ENCODE results near the gene SASH3. TPM values are rescaled to one million over a fixed set of nuclear protein-coding genes. Genes with fewer than 3 reads are reported as not detected.

SASH3 gene
- total RNA-seq, 1 experiment from 2014 or later: not detected

DNA sequence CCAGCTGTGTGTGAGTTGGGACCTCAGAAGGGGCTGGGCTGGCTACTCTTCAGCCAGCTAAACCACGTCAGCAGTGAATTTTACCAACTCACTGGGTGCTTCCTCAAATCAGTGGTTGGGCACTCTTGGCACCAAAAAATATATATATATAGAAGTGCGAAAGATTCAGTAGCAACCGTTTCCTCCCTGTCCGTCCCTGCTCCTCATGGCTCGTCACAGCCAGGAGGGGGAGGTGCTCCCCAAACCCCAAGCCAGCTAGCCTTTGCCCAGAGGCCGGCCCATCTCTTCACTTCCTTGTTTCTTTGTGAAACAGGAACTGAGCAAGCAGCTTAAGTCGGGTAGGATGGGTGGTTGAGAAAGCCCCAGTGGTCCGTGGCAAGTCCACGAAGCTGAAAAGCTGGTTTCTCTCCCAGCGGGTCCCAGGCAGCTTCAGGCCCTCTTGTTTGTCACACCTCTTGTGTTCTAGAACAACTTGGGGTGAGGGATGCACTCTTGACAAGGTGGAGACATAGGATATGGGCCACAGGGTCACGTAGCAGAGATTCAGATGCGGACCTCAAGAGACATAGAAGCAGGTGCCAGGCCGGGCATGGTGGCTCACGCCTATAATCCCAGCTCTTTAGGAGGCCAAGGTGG, 6.8 kb upstream of the SASH3 start:
- Histone ChIP-seq H3K4me3 (ENCODE audit: low read depth, low read length, poor library complexity, severe bottlenecking) (no peak overlapping the region), H3K27ac (ENCODE audit: low read depth, low read length, poor library complexity, severe bottlenecking) (no peak overlapping the region), H3K27me3 (replicated peaks; ENCODE audit: insufficient read depth, low read depth, low read length, poor library complexity) (no peaks in the 10 kb centered on the region), H3K9me3 (ENCODE audit: low read depth, low read length, poor library complexity, severe bottlenecking) (no peaks in the 10 kb centered on the region), H3K4me1 (ENCODE audit: insufficient read depth, low read length, poor library complexity, severe bottlenecking) (no peaks in the 10 kb centered on the region), H3K36me3 (ENCODE audit: insufficient read depth, low read length, poor library complexity, severe bottlenecking) (no peaks in the 10 kb centered on the region)
- DNase-seq (ENCODE audit: low spot score): no peak
- ChIA-PET POLR2A (ENCODE audit: low non-redundant PET) (no interaction called here), CTCF (no interaction called here)
- BruUV-seq (replicated peaks): no TSS peak
- TF ChIP-seq EZH2 (IDR thresholded peaks at IDR 0.05; ENCODE audit: borderline replicate concordance, low read depth, low read length, poor library complexity, severe bottlenecking): no peak
- TF ChIP-seq, protein P1, sequence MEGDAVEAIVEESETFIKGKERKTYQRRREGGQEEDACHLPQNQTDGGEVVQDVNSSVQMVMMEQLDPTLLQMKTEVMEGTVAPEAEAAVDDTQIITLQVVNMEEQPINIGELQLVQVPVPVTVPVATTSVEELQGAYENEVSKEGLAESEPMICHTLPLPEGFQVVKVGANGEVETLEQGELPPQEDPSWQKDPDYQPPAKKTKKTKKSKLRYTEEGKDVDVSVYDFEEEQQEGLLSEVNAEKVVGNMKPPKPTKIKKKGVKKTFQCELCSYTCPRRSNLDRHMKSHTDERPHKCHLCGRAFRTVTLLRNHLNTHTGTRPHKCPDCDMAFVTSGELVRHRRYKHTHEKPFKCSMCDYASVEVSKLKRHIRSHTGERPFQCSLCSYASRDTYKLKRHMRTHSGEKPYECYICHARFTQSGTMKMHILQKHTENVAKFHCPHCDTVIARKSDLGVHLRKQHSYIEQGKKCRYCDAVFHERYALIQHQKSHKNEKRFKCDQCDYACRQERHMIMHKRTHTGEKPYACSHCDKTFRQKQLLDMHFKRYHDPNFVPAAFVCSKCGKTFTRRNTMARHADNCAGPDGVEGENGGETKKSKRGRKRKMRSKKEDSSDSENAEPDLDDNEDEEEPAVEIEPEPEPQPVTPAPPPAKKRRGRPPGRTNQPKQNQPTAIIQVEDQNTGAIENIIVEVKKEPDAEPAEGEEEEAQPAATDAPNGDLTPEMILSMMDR (conservative IDR thresholded peaks at IDR 0.05; ENCODE audit: low read depth, low read length): no peak
- intact Hi-C loops (cut with micrococcal nuclease; ENCODE audit: unreplicated experiment): no loop called here

DNA sequence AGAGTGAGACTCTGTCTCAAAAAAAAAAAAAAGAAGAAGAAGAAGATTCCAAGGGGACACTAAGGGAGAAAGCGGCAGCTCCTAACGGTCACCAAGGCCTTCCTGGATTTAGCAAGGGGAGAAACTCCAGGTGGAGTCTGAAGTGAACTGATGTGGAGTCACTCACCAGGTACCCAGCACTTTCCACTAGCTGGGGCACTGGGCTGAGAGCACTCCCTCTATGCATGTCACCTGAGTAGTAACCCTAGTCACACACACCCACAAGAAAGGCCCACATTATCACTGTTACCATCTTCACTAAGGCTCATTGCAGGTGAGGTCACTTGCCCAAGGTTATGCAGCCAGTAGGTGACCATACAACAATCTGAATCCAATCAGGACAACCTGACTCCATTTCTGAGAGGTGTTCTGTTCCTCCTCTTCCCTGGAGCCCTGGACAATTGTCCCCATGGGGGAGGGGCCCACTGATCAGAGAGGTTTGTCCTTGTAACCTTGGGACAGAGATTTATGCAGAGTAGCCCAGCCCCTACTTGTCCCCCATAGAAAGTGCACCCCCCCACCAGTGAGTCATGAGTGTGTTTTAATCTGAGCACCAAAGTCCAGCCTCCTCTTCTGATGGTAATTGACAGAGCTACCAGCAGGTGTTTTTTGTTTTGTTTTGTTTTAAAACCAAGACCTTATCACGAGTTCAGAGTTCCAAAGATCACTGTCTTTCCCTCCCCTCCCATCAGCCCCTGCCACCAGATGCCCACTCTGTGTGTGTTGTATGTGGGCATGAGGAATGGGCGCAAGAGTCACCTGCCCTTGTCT, 5.9 kb upstream of the SASH3 start:
- CTCF ChIA-PET: no interaction called here
- intact Hi-C loops (cut with micrococcal nuclease; ENCODE audit: unreplicated experiment): no loop called here
- Histone ChIP-seq H3K27ac (ENCODE audit: low read depth, low read length, poor library complexity, severe bottlenecking) (no peak overlapping the region), H3K27me3 (replicated peaks; ENCODE audit: insufficient read depth, low read depth, low read length, poor library complexity) (no peaks in the 10 kb centered on the region), H3K36me3 (ENCODE audit: insufficient read depth, low read length, poor library complexity, severe bottlenecking) (no peaks in the 10 kb centered on the region), H3K4me3 (ENCODE audit: low read depth, low read length, poor library complexity, severe bottlenecking) (no peak overlapping the region), H3K4me1 (ENCODE audit: insufficient read depth, low read length, poor library complexity, severe bottlenecking) (no peaks in the 10 kb centered on the region), H3K9me3 (ENCODE audit: low read depth, low read length, poor library complexity, severe bottlenecking) (no peaks in the 10 kb centered on the region)
- no peak for DNase-seq (ENCODE audit: low spot score)
- POLR2A ChIA-PET (ENCODE audit: low non-redundant PET): no interaction called here
- TF ChIP-seq, protein P1 (conservative IDR thresholded peaks at IDR 0.05; ENCODE audit: low read depth, low read length): no peak
- no peak for TF ChIP-seq EZH2 (IDR thresholded peaks at IDR 0.05; ENCODE audit: borderline replicate concordance, low read depth, low read length, poor library complexity, severe bottlenecking)
- BruUV-seq (replicated peaks): no TSS peak

DNA sequence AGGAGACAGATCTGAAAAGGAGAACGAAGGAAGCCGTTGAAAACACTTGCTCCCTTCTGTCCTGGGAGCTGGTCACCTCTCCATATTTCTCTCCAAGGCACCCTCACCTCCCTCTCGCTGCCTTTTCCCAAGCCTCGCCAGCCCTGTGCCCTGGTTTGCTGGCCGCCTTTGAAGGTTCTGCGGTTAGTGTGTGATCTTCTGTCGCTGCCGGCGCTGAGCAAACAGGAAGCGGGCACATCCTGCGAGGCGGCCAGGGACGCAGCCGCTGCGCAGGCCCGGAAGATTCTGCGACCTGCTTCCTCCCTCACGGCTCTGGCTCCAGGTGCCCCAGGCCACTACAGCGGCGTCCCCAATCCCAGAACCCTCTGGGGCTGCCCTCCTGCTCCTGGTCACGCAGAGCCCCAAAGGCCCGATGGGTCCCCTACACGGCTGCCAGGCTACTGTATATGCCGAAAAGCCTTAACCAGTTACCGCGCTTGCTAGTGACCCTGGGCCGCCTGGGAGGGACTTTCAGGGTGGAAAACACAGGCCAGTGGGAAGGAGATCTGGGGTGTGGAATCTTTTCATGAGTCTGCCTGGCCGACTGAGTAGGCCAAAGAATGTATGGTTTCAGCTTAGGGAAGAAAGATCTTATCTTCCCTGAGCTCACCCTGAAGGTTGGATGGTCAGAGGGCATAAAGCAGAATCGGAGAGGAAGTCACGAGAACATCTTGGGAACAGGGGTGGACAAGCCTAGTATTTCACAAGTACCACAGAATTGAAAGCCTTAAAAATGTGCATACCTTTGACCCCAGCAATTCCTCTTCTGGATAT, 2.3 kb upstream of the SASH3 start:
- no peaks in the 10 kb centered on the region for H3K4me1 ChIP-seq (ENCODE audit: insufficient read depth, low read length, poor library complexity, severe bottlenecking)
- no peak overlapping the region for H3K4me3 ChIP-seq (ENCODE audit: low read depth, low read length, poor library complexity, severe bottlenecking)
- POLR2A ChIA-PET (ENCODE audit: low non-redundant PET): no interaction called here
- CTCF ChIA-PET: no interaction called here
- no peaks in the 10 kb centered on the region for H3K27me3 ChIP-seq (replicated peaks; ENCODE audit: insufficient read depth, low read depth, low read length, poor library complexity)
- intact Hi-C loops (cut with micrococcal nuclease; ENCODE audit: unreplicated experiment): no loop called here
- no peak for DNase-seq (ENCODE audit: low spot score)
- no TSS peak for BruUV-seq (replicated peaks)
- TF ChIP-seq, protein P1 (conservative IDR thresholded peaks at IDR 0.05; ENCODE audit: low read depth, low read length): no peak
- TF ChIP-seq EZH2 (IDR thresholded peaks at IDR 0.05; ENCODE audit: borderline replicate concordance, low read depth, low read length, poor library complexity, severe bottlenecking): no peak
- H3K9me3 ChIP-seq (ENCODE audit: low read depth, low read length, poor library complexity, severe bottlenecking): no peaks in the 10 kb centered on the region
- no peaks in the 10 kb centered on the region for H3K36me3 ChIP-seq (ENCODE audit: insufficient read depth, low read length, poor library complexity, severe bottlenecking)
- no peak overlapping the region for H3K27ac ChIP-seq (ENCODE audit: low read depth, low read length, poor library complexity, severe bottlenecking)
